ENCODE data around the gene ZFP62.
"Not testable (repeated sequence)": the region's sequence is repeated elsewhere in the genome, so short reads cannot be mapped to it uniquely, and the experiment has no call there.

Gene ZFP62

DNA sequence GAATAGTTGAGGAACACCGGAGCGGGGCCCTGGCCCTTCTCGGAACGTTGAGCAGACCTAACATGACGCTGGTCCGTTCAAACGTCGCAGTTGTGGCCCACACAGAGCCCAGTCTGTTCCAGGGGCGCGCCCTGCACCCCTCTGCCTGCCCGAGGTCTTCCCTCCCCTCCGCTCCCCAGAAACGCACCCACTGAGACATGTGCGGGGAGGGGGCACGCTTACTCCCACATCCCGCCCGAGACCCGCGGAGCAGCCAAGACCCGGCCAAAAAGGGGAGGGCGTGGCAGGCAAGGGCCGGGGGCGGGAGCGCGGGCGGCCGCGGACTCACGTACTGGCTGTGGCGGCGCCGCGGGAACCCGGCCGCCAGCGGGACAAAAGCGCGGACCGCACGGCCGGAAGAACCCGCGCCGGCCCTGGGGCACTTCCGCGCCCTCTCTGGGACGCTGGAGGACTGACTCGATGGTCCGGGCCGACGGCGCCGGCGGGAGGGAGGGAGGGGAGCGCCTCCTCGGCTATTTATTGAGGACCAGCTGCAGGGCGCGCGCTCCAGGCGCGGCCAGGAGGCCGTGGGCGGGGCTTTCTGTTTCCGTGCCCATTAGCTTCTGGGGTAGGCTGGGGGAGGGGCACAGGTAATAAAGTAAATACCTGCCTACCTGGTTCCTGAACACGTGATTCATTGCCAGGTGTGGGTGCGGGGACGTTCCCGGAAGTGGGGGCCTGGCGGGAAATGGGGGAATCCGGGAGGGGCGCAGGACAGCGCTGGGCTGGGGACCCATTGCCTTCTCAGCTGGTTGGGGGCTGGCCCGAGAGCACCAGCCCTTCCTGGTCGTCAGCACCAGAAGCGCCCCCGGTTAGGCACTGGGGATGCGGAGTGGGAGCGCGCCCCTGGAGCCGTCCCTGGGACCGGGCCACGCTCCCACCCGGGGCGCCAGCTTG, at the start of gene ZFP62:
Gene ZFP62, minus strand, starts transcription at position 390 of the 936 bp plus-strand sequence. Its CDS starts 57 bp downstream, at position 333.
- DNase-seq (ENCODE audit: low read depth in 2 of 2) = peak; percentile 79 to 80

DNA sequence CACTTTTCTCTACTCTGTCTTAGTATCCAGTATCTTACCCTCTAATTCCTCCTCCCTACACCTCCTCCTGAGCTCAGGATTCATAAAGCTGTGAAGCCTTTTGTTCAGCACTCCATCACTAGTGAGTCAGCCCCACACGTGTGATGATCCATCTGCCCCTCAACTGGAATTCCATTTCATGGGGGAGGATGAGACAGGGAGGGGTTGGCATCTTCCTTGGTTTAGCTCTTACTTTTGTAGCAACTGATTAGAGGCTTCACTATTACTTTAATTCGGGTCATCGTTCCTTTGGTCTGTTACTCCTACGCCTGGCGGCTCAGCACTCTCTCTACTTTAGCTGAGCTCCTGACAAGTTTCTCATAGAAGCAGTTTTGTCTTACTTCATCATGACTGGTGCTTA, 49.7 kb upstream of the ZFP62 start:
- DNase-seq (ENCODE audit: low read depth in 2 of 2) = no peak

DNA sequence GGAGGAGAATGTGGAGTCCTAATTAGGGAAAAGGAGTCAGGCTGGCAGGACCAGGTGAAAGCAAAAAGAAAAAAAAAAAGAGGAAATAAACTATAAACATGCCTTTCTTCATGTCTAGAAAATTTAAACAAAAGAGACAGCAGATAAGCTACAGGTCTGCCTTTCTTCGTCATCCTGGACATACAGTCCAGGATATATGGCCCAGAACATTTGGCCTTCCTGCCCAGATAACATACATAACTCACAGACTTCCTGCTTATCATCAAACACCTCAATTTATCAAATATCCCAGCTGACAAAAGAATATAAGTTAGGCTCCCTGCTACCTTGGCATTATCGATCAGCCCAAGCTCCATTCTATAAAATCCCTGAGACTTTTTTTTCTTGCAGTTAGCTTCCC, 49.1 kb upstream of the ZFP62 start:
- no peak for DNase-seq (ENCODE audit: low read depth in 2 of 2)

DNA sequence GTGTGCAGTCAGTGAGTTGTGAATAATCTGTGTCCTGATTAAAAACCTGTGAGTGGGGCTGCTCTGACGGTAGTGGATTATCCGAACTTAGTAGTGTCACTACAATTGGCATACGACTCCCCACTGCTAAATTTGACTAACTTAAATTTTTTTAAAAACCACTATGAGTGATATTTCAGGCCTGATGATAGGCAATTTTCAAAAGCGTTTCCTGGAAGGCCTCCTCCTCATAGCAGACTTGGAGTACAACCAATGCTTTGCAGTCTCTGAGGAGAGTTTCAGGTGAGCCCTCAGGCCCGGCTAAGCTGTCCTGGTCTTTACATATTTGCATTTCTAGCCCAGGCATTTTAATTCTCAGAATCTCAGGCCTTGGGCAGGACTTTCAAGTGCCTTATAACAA, 48.7 kb upstream of the ZFP62 start:
- DNase-seq (ENCODE audit: low read depth in 2 of 2) = no peak

DNA sequence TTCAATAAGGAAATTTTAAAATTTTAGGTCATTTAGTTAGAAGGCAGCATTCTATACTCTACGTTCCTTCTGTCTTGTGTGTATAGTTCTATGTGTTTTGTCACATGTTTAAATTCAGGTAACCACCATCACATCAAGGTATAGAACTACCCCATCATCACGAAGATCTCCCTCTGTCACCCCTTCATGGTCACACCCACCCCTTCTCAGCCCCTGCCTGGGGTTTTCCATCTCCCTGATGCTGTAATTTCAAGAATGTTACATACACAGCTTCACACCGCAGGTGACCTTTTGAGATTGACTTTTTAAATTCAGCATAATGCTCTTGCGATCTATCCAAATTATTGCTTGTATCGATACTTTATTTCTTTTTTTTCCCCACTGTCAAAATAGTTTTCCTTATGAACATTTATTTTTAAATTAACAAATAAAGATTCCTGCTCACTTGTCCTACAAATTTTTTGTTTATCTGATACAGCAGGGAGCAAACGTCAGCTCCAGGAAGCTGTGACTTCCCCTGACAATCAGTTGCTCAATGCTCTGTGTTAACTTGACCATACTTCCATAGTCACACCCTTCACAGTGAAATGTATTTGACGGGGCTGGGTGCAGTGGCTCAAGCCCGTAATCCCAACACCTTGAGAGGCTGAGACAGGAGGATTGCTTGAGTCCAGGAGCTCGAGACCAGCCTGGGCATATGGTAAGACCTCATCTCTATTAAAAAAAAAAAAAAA, 48.1 kb upstream of the ZFP62 start:
- DNase-seq (ENCODE audit: low read depth in 2 of 2) = peak in 1 of 2 donors; percentile 14

DNA sequence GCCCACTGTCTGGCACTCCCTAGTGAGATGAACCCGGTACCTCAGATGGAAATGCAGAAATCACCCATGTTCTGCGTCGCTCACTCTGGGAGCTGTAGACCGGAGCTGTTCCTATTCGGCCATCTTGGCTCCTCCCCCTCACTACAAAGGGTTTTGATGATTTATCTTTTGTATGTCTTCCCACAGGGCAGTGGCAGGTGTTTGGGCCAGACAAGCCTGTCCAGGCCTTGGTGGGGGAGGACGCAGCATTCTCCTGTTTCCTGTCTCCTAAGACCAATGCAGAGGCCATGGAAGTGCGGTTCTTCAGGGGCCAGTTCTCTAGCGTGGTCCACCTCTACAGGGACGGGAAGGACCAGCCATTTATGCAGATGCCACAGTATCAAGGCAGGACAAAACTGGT, 47.3 kb upstream of the ZFP62 start:
- no peak for DNase-seq (ENCODE audit: low read depth in 2 of 2)

DNA sequence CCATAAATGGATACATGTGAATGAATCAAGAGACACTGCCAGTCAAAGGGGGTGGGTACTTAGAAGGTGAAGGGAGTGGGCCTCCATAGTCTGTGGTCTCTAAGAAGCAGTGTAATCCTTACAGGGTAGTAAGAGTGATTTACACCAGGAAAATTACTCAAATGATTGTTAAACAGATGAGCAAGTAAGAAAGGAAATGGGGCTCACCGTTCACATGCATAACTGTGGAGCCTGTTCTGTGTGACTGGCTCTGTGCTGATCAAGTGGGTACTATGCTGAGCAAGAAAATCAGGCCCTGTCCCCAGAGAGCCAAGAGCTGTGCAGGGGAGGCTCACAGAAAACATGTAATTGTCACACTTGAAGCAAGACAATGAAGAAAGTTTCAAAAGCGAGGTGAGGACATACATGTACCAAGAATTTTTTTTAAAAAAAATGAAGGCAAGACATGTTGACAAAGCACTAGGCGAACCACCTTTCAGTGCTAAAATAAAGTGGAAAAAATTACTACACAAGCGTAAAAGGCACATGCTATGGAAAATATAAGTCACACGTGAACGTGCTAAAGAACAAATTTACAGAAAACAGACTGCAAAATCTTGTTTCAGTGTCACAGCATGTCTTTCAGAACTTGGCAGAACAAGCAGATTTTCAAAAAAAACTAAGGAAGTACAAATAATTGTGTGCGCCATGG, 40.4 kb upstream of the ZFP62 start:
- DNase-seq (ENCODE audit: low read depth in 2 of 2) = peak in 1 of 2 donors; percentile 2

DNA sequence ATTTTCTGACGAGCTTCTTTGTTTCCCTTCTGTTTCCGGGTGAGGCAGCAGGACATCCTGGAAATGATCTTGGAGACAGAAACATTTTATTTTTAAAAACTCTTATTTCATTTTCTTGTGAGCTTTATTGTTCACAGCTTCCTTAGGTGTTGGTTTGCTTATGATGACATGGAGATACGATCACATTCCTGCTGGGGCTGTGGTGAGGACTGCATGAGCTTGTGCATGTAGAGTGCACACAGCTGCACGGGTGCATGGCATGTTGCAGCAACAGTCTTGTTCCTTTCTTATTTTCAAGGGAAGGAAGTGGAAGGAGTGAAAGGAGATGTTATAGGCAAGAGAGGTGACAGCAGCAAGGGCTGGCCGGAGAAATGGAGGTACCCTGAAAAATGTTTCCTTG, 39.1 kb upstream of the ZFP62 start:
- no peak for DNase-seq (ENCODE audit: low read depth in 2 of 2)

DNA sequence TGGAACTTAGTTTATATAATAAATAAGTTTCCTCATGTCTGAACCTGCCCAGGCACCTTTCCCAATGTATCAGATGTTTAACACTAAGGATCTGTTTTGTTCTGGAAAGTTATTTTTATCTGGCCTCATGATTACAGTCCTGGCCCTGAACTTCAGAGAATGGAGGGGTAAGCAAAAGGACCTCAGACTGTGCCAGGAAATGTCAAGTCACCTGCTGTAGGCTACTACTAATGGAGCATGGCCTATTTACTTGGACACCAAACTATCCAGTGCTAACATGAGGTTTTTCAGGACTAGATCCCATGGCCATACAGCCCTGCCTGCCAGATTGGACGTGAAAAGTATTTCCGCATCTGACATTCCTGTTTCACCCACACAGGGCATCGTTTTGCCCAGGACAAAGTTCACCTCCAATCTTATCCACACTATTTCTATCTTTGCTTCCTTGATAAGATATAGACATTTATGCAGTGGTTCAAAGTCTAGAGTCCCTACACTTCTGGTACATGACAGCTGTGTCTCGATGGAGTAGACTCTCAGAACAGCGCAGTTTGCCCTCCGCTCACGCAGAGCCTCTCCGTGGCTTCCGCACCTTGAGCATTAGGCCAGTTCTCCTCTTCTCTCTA, 37.7 kb upstream of the ZFP62 start, which contains the start of gene BTNL8:
Gene BTNL8, plus strand, starts transcription at position 539 of the 626 bp plus-strand sequence. CDS start 152 bp downstream, outside the sequence.
- no peak for DNase-seq (ENCODE audit: low read depth in 2 of 2)

DNA sequence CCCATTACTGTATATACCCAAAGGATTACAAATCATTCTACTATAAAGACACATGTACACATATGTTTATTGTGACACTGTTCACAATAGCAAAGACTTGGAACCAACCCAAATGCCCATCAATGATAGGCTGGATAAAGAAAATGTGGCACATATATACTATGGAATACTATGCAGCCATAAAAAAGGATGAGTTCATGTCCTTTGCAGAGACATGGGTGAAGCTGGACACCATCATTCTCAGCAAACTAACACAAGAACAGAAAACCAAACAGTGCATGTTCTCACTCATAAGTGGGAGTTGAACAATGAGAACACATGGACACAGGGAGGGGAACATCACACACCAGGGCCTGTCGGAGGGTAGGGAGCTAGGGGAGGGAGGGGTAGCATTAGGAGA, 34.3 kb upstream of the ZFP62 start:
- DNase-seq (ENCODE audit: low read depth in 2 of 2) = not testable (repeated sequence)

DNA sequence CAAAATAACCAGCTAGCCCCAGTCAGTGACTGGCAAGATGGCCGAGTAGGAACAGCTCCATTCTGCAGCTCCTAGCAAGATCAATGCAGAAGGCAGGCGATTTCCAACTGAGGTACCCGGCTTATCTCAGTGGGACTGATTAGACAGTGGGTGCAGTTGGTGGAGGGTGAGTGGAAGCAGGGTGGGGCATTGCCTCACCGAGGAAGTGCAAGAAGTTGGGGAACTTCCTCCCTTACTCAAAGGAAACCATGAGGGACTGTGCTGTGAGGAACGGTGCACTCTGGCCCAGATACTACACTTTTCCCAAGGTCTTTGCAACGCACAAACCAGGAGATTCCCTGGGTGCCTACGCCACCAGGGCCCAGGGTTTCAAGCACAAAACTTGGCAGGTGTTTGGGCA, 28.3 kb upstream of the ZFP62 start:
- DNase-seq (ENCODE audit: low read depth in 2 of 2) = no peak

DNA sequence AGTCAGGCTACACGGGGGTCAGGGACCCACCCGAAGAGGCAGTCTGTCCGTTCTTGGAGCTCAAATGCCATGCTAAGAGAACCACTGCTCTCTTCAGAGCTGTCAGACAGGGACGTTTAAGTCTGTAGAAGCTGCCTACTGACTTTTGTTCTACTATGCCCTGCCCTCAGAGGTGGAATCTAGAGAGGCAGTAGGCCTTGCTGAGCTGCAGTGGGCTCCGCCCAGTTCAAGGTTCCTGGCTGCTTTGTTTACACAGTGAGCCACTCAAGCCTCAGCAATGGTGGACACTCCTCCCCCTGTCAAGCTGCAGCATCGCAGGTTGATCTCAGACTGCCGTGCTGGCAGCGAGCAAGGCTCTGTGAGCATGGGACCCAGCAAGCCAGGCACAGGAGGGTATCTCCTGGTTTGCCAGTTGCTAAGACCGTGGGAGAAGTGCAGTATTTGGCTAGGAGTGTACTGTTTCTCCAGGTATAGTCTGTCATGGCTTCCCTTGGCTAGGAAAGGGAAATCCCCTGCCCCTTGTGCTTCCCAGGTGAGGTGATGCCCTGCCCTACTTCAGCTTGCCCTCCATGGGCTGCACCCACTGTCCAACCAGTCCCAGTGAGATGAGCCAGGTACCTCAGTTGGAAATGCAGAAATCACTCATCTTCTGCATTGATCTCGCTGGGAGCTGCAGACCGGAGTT, 24.9 kb upstream of the ZFP62 start:
- DNase-seq (ENCODE audit: low read depth in 2 of 2) = not testable (repeated sequence)

DNA sequence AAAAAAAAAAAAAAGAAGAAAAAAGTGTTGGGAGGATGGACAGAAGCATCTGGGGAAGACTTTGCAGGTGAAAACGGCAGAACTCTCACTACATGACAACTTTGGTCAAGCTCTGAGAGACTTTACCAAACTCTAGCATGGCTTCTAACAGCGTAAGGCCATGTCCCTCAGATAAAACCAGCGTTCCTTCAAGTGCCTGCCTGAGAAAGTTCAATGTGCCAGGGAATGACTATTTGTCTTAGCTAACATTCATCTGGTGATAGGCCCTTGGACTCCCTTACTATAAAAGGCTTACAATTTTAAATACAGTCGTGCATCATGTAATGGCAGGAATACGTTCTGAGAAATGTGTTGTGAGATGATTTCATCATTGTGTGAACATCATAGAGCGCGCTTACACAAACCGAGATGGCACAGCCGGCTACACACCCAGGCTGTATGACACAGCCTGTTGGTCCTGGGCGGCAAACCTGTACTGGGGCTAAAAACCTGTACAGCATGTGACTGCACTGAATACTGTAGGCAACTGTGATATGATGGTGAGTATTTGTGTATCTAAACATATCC, 14.9 kb upstream of the ZFP62 start:
- no peak for DNase-seq (ENCODE audit: low read depth in 2 of 2)

DNA sequence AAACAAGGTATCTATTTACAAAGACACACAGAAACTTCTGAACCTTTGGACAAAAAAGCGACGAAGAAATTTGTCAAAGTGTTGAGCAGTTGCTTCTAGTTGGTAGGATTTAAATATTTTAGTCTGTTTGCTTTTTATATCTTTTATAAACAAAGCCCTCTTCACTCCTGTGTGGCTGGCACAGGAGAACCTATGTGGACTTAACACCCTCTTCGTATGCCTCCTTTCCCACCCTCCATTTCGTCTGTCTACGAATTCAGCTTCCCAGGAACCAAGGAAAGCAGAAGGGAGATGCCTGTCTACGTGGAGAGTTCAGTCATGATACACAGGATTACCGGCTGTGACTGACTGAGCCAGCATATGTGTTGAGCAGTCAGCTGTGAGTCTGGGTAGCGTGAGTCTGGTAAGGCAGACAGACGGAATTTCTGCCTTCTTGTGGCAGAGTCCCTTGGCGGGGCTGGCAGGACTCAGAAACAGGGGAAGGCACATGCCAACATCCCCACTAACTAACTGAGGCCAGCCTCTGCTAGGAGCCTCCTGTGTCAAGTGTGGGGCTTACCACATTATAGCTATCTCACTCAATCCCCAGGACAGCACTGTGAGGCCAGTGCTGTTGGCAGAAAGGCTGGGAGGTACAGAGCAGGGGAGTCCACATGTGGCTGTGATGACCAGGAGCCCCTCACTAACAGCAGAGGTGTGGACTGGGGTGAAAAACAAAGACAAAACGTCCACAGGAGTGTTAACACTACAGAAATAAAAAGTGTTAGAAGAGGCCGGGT, 13.9 kb upstream of the ZFP62 start:
- DNase-seq (ENCODE audit: low read depth in 2 of 2) = no peak

DNA sequence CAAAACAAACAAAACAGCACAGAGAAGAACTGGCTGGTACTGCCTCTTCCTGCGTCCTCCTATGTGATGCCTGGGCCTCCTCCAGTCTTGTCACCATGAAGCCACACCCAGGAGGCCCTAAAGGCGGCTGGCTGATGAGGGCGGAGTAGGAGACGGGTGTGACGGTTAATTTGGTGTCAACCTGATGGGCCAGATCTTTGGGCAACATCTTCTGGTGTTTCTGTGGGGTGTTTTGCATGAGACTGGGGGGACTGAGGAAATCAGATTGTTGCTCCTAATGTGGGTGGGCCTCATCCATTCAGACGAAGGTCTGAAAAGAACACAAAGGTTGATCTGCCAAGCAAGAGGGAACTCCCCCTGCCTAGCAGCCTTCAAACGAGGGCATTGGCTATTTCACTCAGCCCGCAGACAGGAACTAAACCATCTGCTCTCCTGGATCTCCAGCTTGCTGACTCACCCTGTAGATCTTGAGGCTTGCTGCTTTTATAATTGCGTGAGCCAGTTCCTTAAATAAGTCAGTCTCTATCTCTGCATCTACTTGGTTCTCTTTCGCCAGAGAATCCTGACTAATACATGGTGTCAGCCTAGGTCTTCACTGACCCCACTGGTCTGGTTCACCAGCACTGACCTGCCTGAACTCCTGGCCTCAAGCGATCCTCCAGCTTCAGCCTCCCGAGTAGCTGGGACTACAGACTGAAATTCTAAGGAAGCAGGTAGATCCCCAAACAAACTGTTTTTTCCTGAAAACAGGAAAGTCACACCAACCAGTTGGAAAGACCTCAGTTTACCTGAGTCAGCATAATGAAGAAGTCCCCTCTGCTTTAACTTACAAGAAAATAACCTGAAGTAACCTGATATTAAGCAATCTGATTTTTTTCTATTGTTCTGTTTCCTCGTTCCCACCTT, 12.8 kb upstream of the ZFP62 start:
- DNase-seq (ENCODE audit: low read depth in 2 of 2) = no peak

DNA sequence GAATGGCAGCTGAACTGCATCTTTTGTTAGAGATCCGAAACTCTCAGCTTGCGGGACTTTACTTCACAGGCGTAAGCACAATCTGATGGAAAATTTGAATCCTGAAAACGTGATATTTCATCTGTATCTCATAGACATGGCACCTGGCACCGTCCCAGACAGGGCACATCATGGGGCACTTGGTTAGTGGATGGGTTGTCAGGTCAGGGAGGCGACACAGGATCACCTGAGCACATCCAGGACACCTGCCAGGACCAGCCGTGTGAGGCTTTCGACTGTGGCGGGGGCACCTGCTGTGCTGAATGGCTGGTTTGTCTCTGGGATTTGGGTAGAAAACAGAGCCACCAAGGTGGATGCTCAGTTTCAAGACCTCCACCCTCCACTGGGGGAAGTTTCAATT, 11.3 kb upstream of the ZFP62 start:
- no peak for DNase-seq (ENCODE audit: low read depth in 2 of 2)

DNA sequence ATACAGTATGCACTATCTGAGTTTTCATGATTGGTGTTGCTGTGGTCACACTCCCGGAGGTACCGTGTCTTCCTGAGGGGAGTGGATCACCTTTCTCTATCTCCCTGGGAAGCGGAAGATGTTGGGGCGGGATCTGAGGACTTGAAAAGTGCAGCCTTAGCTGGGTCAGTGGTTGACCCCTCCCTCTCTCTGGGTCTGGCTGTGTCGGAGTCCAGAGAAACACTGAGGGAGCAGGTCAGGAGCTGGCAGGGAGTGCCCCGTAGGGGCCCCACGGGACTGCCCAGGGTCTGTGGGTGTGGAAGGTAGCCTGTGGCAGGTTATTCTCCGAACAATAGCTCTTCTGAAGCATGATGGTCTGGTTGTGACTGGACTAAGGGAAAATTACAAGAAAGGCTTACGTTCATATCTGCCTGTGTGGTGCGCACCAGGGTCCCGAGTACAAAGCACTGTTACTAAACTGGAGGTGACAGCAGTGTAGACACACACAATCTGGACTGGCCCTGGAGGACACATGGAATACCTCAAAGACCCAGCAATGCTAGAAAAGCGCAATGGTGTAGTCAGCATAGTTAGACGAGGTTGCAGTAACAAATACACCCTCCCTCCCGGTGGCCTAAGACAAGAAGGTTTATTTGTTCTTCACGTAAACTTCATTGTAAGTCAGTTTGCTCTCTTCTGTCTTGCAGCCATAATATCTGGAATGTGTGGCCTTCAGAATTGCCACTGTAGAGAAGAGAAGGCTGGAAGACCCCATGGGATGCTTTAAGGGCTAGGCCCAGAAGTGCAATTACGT, 9.4 kb upstream of the ZFP62 start:
- no peak for DNase-seq (ENCODE audit: low read depth in 2 of 2)

DNA sequence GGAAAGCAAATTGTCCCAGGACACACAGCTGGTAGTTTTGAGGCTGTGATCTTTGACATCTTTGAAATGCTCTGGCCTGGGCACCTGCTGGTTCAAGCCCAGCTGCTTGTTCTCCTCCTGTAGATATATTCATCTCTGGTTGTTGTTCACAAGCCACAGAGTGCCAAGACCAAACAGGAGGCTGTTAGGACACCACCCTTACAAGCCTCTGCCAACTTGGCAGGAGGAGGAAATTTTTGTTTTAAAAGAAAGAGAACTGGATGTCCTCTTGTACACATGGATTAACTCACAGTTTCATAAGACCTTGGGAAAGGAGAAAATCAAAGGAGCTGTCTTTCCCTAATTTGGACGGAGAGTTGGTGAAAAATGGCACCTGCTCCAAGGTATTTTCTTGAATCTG, 8.5 kb upstream of the ZFP62 start:
- DNase-seq (ENCODE audit: low read depth in 2 of 2) = no peak

Data from stimulated activated CD4-positive, alpha-beta T cell treated with anti-CD3 and anti-CD28 coated beads, Interleukin-15, amount 100 ng/mL, for 48 hours (primary cell).